Memory B cell (primary cell): ENCODE results near the gene ZNF616.

Experiments
- ATAC-seq: fragments of 150-1000 bp; cut with Tn5 transposase; 2 replicates; pipeline ENCODE4 v1.10.0; 2021; ENCODE audit warnings: low read depth, mild to moderate bottlenecking, moderate library complexity
- DNase-seq, 2 donors: peaks; one replicate each; pipeline ENCODE4 v3.0.0; 2022; ENCODE audit warnings: low spot score in 2 of 2
- H3K27ac Mint-ChIP-seq: one replicate; pipeline ENCODE4 v1.8.0; 2022; ENCODE audit warnings: mild to moderate bottlenecking, moderate library complexity, mixed read lengths
- H3K27me3 Mint-ChIP-seq: one replicate; pipeline ENCODE4 v1.8.0; 2022; ENCODE audit warnings: mixed read lengths
- H3K36me3 Mint-ChIP-seq: one replicate; pipeline ENCODE4 v1.8.0; 2022; ENCODE audit warnings: mild to moderate bottlenecking, mixed read lengths
- H3K4me1 Mint-ChIP-seq: one replicate; pipeline ENCODE4 v1.8.0; 2022; ENCODE audit warnings: mixed read lengths
- H3K4me3 Mint-ChIP-seq: one replicate; pipeline ENCODE4 v1.8.0; 2022; ENCODE audit warnings: mild to moderate bottlenecking, moderate library complexity, mixed read lengths
- H3K9me3 Mint-ChIP-seq: one replicate; pipeline ENCODE4 v1.8.0; 2022; ENCODE audit warnings: mixed read lengths

The ZNF616 gene

GRCh38 chr19:52139252-52140031 is at the start of gene ZNF616:
Gene ZNF616, minus strand, starts transcription at chr19:52139938. Its CDS starts 9,426 bp downstream, at chr19:52130512.
- DNase-seq (peak; percentile 60 to 96), ATAC-seq (peak; percentile 64)
- Mint-ChIP-seq H3K4me3 (peak within 1 kb of the TSS; percentile 95), H3K4me1 (peaks cover 13% of the 10 kb centered on the region), H3K36me3 (peaks cover 7% of the 10 kb centered on the region), H3K27me3 (no peaks in the 10 kb centered on the region), H3K27ac (peak within 1 kb of the TSS; percentile 57), H3K9me3 (peaks cover 6% of the 10 kb centered on the region)

- ATAC-seq, result peak; percentile 10
- H3K36me3 Mint-ChIP-seq, result peaks cover 10% of the 10 kb centered on the region
Measured at GRCh38 chr19:52188822-52189734, 49.3 kb upstream of the ZNF616 start.

GRCh38 chr19:52187407-52187806 is 47.7 kb upstream of the ZNF616 start:
- Mint-ChIP-seq H3K36me3 (peaks cover 4% of the 10 kb centered on the region), H3K27me3 (no peaks in the 10 kb centered on the region), H3K9me3 (no peaks in the 10 kb centered on the region), H3K4me3 (no peak overlapping the region), H3K27ac (peak overlapping the region; percentile 99), H3K4me1 (peaks cover 14% of the 10 kb centered on the region)
- ATAC-seq (no peak), DNase-seq (no peak)

More at GRCh38 chr19:52188822-52189734, 49.3 kb upstream of the ZNF616 start:
- peaks cover 21% of the 10 kb centered on the region for H3K4me1 Mint-ChIP-seq
- H3K27me3 Mint-ChIP-seq, result no peaks in the 10 kb centered on the region
- peak overlapping the region; percentile 99 for H3K27ac Mint-ChIP-seq
- peak overlapping the region; percentile 94 for H3K4me3 Mint-ChIP-seq
- DNase-seq, result peak in 1 of 2 donors; percentile 62
- H3K9me3 Mint-ChIP-seq, result no peaks in the 10 kb centered on the region

GRCh38 chr19:52176574-52176973 is 36.8 kb upstream of the ZNF616 start:
- H3K9me3 Mint-ChIP-seq, result no peaks in the 10 kb centered on the region
- no peak overlapping the region for H3K4me3 Mint-ChIP-seq

GRCh38 chr19:52172347-52172746 is 32.6 kb upstream of the ZNF616 start:
- Mint-ChIP-seq H3K4me1 (peaks cover 14% of the 10 kb centered on the region), H3K9me3 (no peaks in the 10 kb centered on the region), H3K36me3 (peaks cover 25% of the 10 kb centered on the region), H3K27me3 (no peaks in the 10 kb centered on the region), H3K27ac (no peak overlapping the region), H3K4me3 (peak overlapping the region; percentile 96)
- DNase-seq (no peak), ATAC-seq (no peak)

More at GRCh38 chr19:52176574-52176973, 36.8 kb upstream of the ZNF616 start:
- no peaks in the 10 kb centered on the region for H3K27me3 Mint-ChIP-seq
- ATAC-seq (no peak), DNase-seq (no peak)
- H3K36me3 Mint-ChIP-seq, result no peaks in the 10 kb centered on the region
- no peak overlapping the region for H3K27ac Mint-ChIP-seq
- H3K4me1 Mint-ChIP-seq, result peaks cover 4% of the 10 kb centered on the region

- ATAC-seq (peak; percentile 92), DNase-seq (peak; percentile 80 to 83)
- Mint-ChIP-seq H3K4me3 (peak within 1 kb of the TSS; percentile 96), H3K36me3 (peaks cover 26% of the 10 kb centered on the region), H3K27ac (peak within 1 kb of the TSS; percentile 97), H3K27me3 (no peaks in the 10 kb centered on the region), H3K4me1 (peaks cover 14% of the 10 kb centered on the region), H3K9me3 (no peaks in the 10 kb centered on the region)
Measured at GRCh38 chr19:52171321-52172169, 31.8 kb upstream of the ZNF616 start, which contains the start of gene ZNF836. Gene ZNF836, minus strand, starts transcription at chr19:52171621. Its CDS starts 3,549 bp downstream, at chr19:52168072.

GRCh38 chr19:52170863-52171320 is 31.2 kb upstream of the ZNF616 start:
- DNase-seq (no peak), ATAC-seq (peak; percentile 26)
- Mint-ChIP-seq H3K9me3 (no peaks in the 10 kb centered on the region), H3K27ac (peak overlapping the region; percentile 97), H3K4me1 (peaks cover 14% of the 10 kb centered on the region), H3K36me3 (peaks cover 26% of the 10 kb centered on the region), H3K27me3 (no peaks in the 10 kb centered on the region), H3K4me3 (peak overlapping the region; percentile 96)

- H3K4me1 Mint-ChIP-seq, result peaks cover 14% of the 10 kb centered on the region
- no peaks in the 10 kb centered on the region for H3K27me3 Mint-ChIP-seq
- H3K27ac Mint-ChIP-seq, result peak overlapping the region; percentile 97
- DNase-seq (no peak), ATAC-seq (no peak)
- peaks cover 30% of the 10 kb centered on the region for H3K36me3 Mint-ChIP-seq
- no peaks in the 10 kb centered on the region for H3K9me3 Mint-ChIP-seq
- H3K4me3 Mint-ChIP-seq, result peak overlapping the region; percentile 96
Measured at GRCh38 chr19:52170304-52170703, 30.6 kb upstream of the ZNF616 start.

- H3K4me1 Mint-ChIP-seq, result no peaks in the 10 kb centered on the region
- DNase-seq (no peak), ATAC-seq (no peak)
- H3K27ac Mint-ChIP-seq, result no peak overlapping the region
- H3K9me3 Mint-ChIP-seq, result peaks cover 37% of the 10 kb centered on the region
- peaks cover 65% of the 10 kb centered on the region for H3K36me3 Mint-ChIP-seq
- H3K27me3 Mint-ChIP-seq, result no peaks in the 10 kb centered on the region
- no peak overlapping the region for H3K4me3 Mint-ChIP-seq
Measured at GRCh38 chr19:52155596-52156359, 16.0 kb upstream of the ZNF616 start.

DNA sequence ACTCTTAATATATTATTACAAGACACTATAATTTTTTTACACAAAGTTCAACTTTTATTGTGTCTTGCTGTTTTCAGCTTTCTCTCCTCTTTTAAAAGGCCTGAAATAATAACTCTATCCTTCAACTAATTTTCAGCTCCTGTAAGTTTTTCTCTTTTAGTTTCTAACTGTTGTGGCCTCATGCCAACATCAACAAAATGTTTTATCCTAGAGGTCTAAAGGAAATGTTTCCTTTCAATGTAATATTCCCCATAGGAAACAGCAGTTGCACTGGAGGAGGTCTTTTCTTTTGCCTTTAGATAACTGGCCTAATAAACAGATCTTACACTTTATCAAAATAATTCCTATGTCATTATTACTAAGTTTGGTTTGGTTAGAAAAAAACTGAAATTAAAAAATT is 8.5 kb upstream of the ZNF616 start:
- Mint-ChIP-seq H3K9me3 (peaks cover 12% of the 10 kb centered on the region), H3K36me3 (peaks cover 22% of the 10 kb centered on the region), H3K27me3 (no peaks in the 10 kb centered on the region), H3K4me3 (no peak overlapping the region), H3K4me1 (peaks cover 4% of the 10 kb centered on the region), H3K27ac (no peak overlapping the region)
- ATAC-seq (no peak), DNase-seq (no peak)

DNA sequence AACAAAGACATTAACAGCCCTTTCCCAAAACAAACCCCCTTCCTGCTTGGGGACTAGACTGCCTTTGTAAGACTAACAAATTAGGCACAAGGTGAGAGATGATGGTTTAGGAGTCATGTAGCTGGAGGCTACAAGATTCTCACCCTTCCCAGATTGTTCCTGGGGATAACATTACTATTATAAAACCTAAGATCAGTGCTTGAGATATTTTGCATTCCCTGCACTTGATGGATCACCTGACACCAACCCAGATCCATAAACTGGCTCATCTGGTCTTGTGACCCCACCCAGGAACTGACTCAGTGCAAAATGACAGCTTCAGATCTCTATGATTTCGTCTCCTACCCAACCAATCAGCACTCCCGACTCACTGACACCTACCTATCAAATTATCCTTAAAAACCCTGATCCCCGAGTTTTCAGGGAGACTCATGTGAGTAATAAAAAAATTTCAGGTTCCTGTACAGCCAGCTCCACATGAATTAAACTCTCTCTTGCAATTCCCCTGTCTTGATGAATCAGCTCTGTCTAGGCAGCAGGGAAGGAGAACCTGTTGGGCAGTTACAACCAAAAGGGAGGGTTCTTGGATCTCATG is 2.4 kb upstream of the ZNF616 start:
- no peak for ATAC-seq
- H3K27me3 Mint-ChIP-seq, result no peaks in the 10 kb centered on the region
- peaks cover 14% of the 10 kb centered on the region for H3K4me1 Mint-ChIP-seq
- H3K27ac Mint-ChIP-seq, result no peak overlapping the region
- no peak overlapping the region for H3K4me3 Mint-ChIP-seq
- no peak for DNase-seq
- H3K36me3 Mint-ChIP-seq, result peaks cover 1% of the 10 kb centered on the region
- H3K9me3 Mint-ChIP-seq, result peaks cover 5% of the 10 kb centered on the region

DNA sequence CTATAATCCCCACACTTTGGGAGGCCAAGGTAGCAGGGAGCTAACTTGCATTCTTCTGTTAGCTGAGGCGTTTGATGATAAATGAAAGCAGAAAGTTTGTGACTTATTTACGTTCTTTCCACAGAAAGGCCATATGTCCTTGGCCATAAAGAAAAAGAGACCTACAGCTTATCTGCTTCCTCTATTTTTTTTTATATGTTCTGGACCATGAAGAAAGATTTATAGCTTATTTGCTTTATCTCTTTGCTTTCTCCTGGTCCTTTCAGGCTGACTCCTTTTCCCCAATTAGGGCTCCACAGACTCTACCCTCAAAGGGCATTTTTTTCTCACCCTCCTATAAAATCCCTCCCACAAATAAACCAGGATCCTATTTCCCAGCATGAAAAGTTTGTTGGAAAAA is 1.5 kb upstream of the ZNF616 start:
- peaks cover 1% of the 10 kb centered on the region for H3K36me3 Mint-ChIP-seq
- ATAC-seq (no peak), DNase-seq (no peak)
- H3K27ac Mint-ChIP-seq, result no peak overlapping the region
- H3K4me1 Mint-ChIP-seq, result peaks cover 14% of the 10 kb centered on the region
- H3K9me3 Mint-ChIP-seq, result peaks cover 5% of the 10 kb centered on the region
- no peak overlapping the region for H3K4me3 Mint-ChIP-seq
- no peaks in the 10 kb centered on the region for H3K27me3 Mint-ChIP-seq
